H9 (cell line): ENCODE results near the gene TLR10. TPM values are rescaled to one million over a fixed set of nuclear protein-coding genes. Genes with fewer than 3 reads are reported as not detected.

Experiments
- DNase-seq: peaks from one replicate; pipeline ENCODE4 v3.0.0-alpha.2; 2017
- H2AFZ ChIP-seq: one replicate; pipeline ENCODE4 v1.6.1; 2013; ENCODE audit warnings: mild to moderate bottlenecking, low read length, control low read depth, moderate library complexity
- H2AK5ac ChIP-seq: 2 replicates; pipeline ENCODE4 v1.6.1; 2013; ENCODE audit warnings: low read length, control low read depth, mixed read lengths; ENCODE audit not compliant: insufficient read length
- H2BK120ac ChIP-seq: one replicate; pipeline ENCODE4 v1.6.1; 2013; ENCODE audit warnings: low read depth, mild to moderate bottlenecking, low read length, control low read depth, inconsistent platforms; ENCODE audit not compliant: poor library complexity, severe bottlenecking
- H2BK12ac ChIP-seq: 2 replicates; pipeline ENCODE4 v1.6.1; 2013; ENCODE audit warnings: low read length, control low read depth, mixed read lengths, low read depth; ENCODE audit not compliant: insufficient read length
- H2BK15ac ChIP-seq: 2 replicates; pipeline ENCODE4 v1.6.1; 2013; ENCODE audit warnings: low read depth, low read length, control low read depth
- H2BK20ac ChIP-seq: one replicate; pipeline ENCODE4 v1.6.1; 2013; ENCODE audit warnings: low read depth, mild to moderate bottlenecking, low read length, control low read depth, inconsistent platforms; ENCODE audit not compliant: poor library complexity, severe bottlenecking
- H2BK5ac ChIP-seq: 2 replicates; pipeline ENCODE4 v1.6.1; 2013; ENCODE audit warnings: low read length, control low read depth, mixed read lengths; ENCODE audit not compliant: insufficient read length
- H3K14ac ChIP-seq: 2 replicates; pipeline ENCODE4 v1.6.1; 2013; ENCODE audit warnings: low read length, control low read depth; ENCODE audit not compliant: insufficient read depth
- H3K18ac ChIP-seq: 2 replicates; pipeline ENCODE4 v1.6.1; 2013; ENCODE audit warnings: low read depth, mild to moderate bottlenecking, mixed read lengths, low read length, control low read depth; ENCODE audit not compliant: insufficient read length
- H3K23ac ChIP-seq: 2 replicates; pipeline ENCODE4 v1.6.1; 2013; ENCODE audit warnings: low read length, control low read depth, mixed read lengths, low read depth; ENCODE audit not compliant: insufficient read length
- H3K23me2 ChIP-seq: 2 replicates; pipeline ENCODE4 v1.6.1; 2013; ENCODE audit warnings: low read depth, mild to moderate bottlenecking, mixed read lengths, low read length, control low read depth; ENCODE audit not compliant: insufficient read length, poor library complexity, severe bottlenecking
- H3K27ac ChIP-seq: 2 replicates; pipeline ENCODE4 v1.5.1; 2013; ENCODE audit warnings: low read length, control low read depth, mixed read lengths, low read depth; ENCODE audit not compliant: insufficient read length
- H3K27me3 ChIP-seq: 2 replicates; pipeline ENCODE4 v1.6.1; 2013; ENCODE audit warnings: low read length, control low read depth, inconsistent platforms; ENCODE audit not compliant: insufficient read depth
- H3K4ac ChIP-seq: 2 replicates; pipeline ENCODE4 v1.6.1; 2013; ENCODE audit warnings: low read depth, mild to moderate bottlenecking, control low read depth, inconsistent platforms, low read length, moderate library complexity
- H3K4me1 ChIP-seq: 2 replicates; pipeline ENCODE4 v1.6.1; 2013; ENCODE audit warnings: low read length, control low read depth, inconsistent platforms; ENCODE audit not compliant: insufficient read depth
- H3K4me2 ChIP-seq: 2 replicates; pipeline ENCODE4 v1.6.1; 2013; ENCODE audit warnings: low read length, control low read depth, mixed read lengths; ENCODE audit not compliant: insufficient read length, insufficient read depth
- H3K56ac ChIP-seq: 2 replicates; pipeline ENCODE4 v1.6.1; 2013; ENCODE audit warnings: low read depth, mild to moderate bottlenecking, mixed read lengths, low read length, control low read depth; ENCODE audit not compliant: insufficient read length
- H3K79me1 ChIP-seq: 2 replicates; pipeline ENCODE4 v1.6.1; 2013; ENCODE audit warnings: low read depth, mild to moderate bottlenecking, moderate library complexity, low read length, control low read depth, inconsistent platforms; ENCODE audit not compliant: insufficient read depth, poor library complexity, severe bottlenecking
- H3K79me2 ChIP-seq: 2 replicates; pipeline ENCODE4 v1.6.1; 2013; ENCODE audit warnings: low read length, control low read depth, inconsistent platforms; ENCODE audit not compliant: insufficient read depth
- H3K9ac ChIP-seq: 2 replicates; pipeline ENCODE4 v1.6.1; 2013; ENCODE audit warnings: low read length, control low read depth, mixed read lengths; ENCODE audit not compliant: insufficient read length; ENCODE audit errors: extremely low read depth
- H3K9me3 ChIP-seq: one replicate; pipeline ENCODE4 v1.6.1; 2013; ENCODE audit warnings: low read depth, low read length, inconsistent platforms; ENCODE audit not compliant: control insufficient read depth
- H3T11ph ChIP-seq: one replicate; pipeline ENCODE4 v1.6.1; 2013; ENCODE audit warnings: mild to moderate bottlenecking, low read length, control low read depth, inconsistent platforms
- H4K20me1 ChIP-seq: one replicate; pipeline ENCODE4 v1.6.1; 2013; ENCODE audit not compliant: control insufficient read depth, insufficient read length, insufficient read depth
- H4K5ac ChIP-seq: 2 replicates; pipeline ENCODE4 v1.6.1; 2013; ENCODE audit warnings: low read depth, mild to moderate bottlenecking, mixed read lengths, low read length, control low read depth; ENCODE audit not compliant: insufficient read length
- H4K8ac ChIP-seq: replicated peaks from 2 replicates; pipeline ENCODE4 v1.6.1; 2013; ENCODE audit warnings: low read length, control low read depth, mixed read lengths, low read depth; ENCODE audit not compliant: insufficient read length
- H4K91ac ChIP-seq: 2 replicates; pipeline ENCODE4 v1.6.1; 2013; ENCODE audit warnings: low read depth, mild to moderate bottlenecking, moderate library complexity, mixed read lengths, low read length, control low read depth; ENCODE audit not compliant: insufficient read length
- H3K27ac Mint-ChIP-seq, 3 experiments: 2 replicates in 2 of 3; 3 replicates in 1 of 3; pipeline ENCODE4 v1.8.0; 2020 to 2021; ENCODE audit warnings: mixed read lengths in 3 of 3, mild to moderate bottlenecking in 1 of 3, moderate library complexity in 1 of 3
- H3K27me3 Mint-ChIP-seq: 2 replicates; pipeline ENCODE4 v1.8.0; 2021; ENCODE audit warnings: low read depth, mild to moderate bottlenecking, moderate library complexity, mixed read lengths
- H3K36me3 Mint-ChIP-seq, 3 experiments: 2 replicates in 2 of 3; 3 replicates in 1 of 3; pipeline ENCODE4 v1.8.0; 2020 to 2021; ENCODE audit warnings: low read depth in 3 of 3, mixed read lengths in 3 of 3; ENCODE audit not compliant: insufficient read depth in 1 of 3
- H3K4me1 Mint-ChIP-seq, 2 experiments: 2 replicates each; pipeline ENCODE4 v1.8.0; 2020; ENCODE audit warnings: mixed read lengths in 2 of 2
- H3K4me3 Mint-ChIP-seq, 2 experiments: 2 replicates in 1 of 2; 3 replicates in 1 of 2; pipeline ENCODE4 v1.8.0; 2020 to 2021; ENCODE audit warnings: mild to moderate bottlenecking in 2 of 2, mixed read lengths in 2 of 2, moderate library complexity in 1 of 2
- H3K9me3 Mint-ChIP-seq, 2 experiments: 2 replicates in 1 of 2; 3 replicates in 1 of 2; pipeline ENCODE4 v1.8.0; 2020; ENCODE audit warnings: mild to moderate bottlenecking in 2 of 2, mixed read lengths in 2 of 2, moderate library complexity in 1 of 2
- CTCF ChIP-seq: fragments of 200-600 bp; sonication (generic); conservative IDR thresholded peaks from 3 replicates; pipeline ENCODE4 v1.8.0; 2021; ENCODE audit warnings: antibody characterized with exemption, mild to moderate bottlenecking
- WGBS: extraction: QIAGEN DNeasy Blood & Tissue Kit; methylation state at CpG from one replicate; pipeline ENCODE4 v1.1.7; 2013; ENCODE audit warnings: missing lambda C conversion rate, low lambda C conversion rate, mixed read lengths; ENCODE audit not compliant: insufficient read length; ENCODE audit errors: extremely low coverage; 5-methylcytosine and 5-hydroxymethylcytosine counted together
- total RNA-seq: library from RNA; stranded (reverse); gene quantifications from 2 replicates; pipeline ENCODE4 v1.2.1, GENCODE V29; 2021

TLR10 gene
- total RNA-seq, 1 experiment from 2014 or later: not detected

GRCh38 chr4:38734446-38734845 lies 48.3 kb downstream of the TLR10 start:
- no peak overlapping the region for H4K8ac ChIP-seq
- H2BK5ac ChIP-seq: no peak overlapping the region
- H3K4ac ChIP-seq: no peak overlapping the region
- no peak for TF ChIP-seq CTCF
- H3K27ac Mint-ChIP-seq: no peak overlapping the region
- no peaks in the 10 kb centered on the region for H3K4me1 ChIP-seq
- H3K4me2 ChIP-seq: no peak overlapping the region
- no peak overlapping the region for H3T11ph ChIP-seq
- H2AK5ac ChIP-seq: no peak overlapping the region
- no peak overlapping the region for H4K91ac ChIP-seq
- peaks cover 2% of the 10 kb centered on the region for H4K20me1 ChIP-seq
- H3K79me2 ChIP-seq: no peaks in the 10 kb centered on the region
- no peak overlapping the region for H3K9ac ChIP-seq
- no peak overlapping the region for H2BK12ac ChIP-seq
- H3K56ac ChIP-seq: no peak overlapping the region
- WGBS: no CpG with 5 or more reads among the region's 5 CpGs
- H3K36me3 Mint-ChIP-seq: peaks cover 5 to 14% (median 12%) of the 10 kb centered on the region in 3 experiments; a peak in 5 of 7 replicates
- H3K4me1 Mint-ChIP-seq: no peaks in the 10 kb centered on the region; a peak in 1 of 4 replicates
- H4K5ac ChIP-seq: no peak overlapping the region
- no peak overlapping the region for H3K23ac ChIP-seq
- no peaks in the 10 kb centered on the region for H3K79me1 ChIP-seq
- no peaks in the 10 kb centered on the region for H3K9me3 ChIP-seq
- peaks cover 14 to 17% of the 10 kb centered on the region in 2 experiments for H3K9me3 Mint-ChIP-seq
- H3K14ac ChIP-seq: no peak overlapping the region
- no peak overlapping the region for H2BK20ac ChIP-seq
- no peak overlapping the region for H2AFZ ChIP-seq
- H2BK15ac ChIP-seq: no peak overlapping the region
- H3K27ac ChIP-seq: no peak overlapping the region
- H3K18ac ChIP-seq: no peak overlapping the region
- no peaks in the 10 kb centered on the region for H3K27me3 ChIP-seq
- H2BK120ac ChIP-seq: no peak overlapping the region
- H3K23me2 ChIP-seq: no peaks in the 10 kb centered on the region
- no peak for DNase-seq
- no peak overlapping the region for H3K4me3 Mint-ChIP-seq
- H3K27me3 Mint-ChIP-seq: no peaks in the 10 kb centered on the region
